ENCODE measurements around the gene GADD45G.

The GADD45G gene

DNA sequence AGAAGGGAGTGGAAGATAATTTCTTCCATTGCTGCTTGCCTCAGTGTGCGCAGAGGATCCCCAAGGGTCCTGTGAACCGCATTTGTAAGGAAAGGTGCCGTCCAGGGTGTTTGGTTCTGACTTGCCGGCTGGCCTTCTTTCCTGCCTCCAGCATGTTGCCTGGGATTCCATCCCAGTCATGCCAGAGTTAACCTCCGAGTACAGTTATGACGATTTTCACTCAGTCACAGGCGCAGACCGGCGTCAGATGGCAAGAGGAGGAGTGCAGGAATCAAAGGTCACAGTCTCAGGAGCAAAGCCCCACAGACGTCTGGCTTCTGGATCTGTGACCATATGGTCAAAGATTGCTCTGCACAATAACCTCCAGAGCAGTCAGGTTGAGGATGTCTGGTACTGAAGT is 5.9 kb upstream of the GADD45G start:
- intact Hi-C loops (cut with DNase I; ENCODE audit: low total_unique reads): no loop called here
- Histone ChIP-seq H3K4me3 (no peak overlapping the region), H3K4me1 (peaks cover 0 to 9% (median 8%) of the 10 kb centered on the region in 4 donors), H3K36me3 (no peaks in the 10 kb centered on the region), H3K27ac (no peak overlapping the region), H3K27me3 (no peaks in the 10 kb centered on the region), H3K9me3 (no peaks in the 10 kb centered on the region)
- no peak for DNase-seq
- TF ChIP-seq, protein P1, sequence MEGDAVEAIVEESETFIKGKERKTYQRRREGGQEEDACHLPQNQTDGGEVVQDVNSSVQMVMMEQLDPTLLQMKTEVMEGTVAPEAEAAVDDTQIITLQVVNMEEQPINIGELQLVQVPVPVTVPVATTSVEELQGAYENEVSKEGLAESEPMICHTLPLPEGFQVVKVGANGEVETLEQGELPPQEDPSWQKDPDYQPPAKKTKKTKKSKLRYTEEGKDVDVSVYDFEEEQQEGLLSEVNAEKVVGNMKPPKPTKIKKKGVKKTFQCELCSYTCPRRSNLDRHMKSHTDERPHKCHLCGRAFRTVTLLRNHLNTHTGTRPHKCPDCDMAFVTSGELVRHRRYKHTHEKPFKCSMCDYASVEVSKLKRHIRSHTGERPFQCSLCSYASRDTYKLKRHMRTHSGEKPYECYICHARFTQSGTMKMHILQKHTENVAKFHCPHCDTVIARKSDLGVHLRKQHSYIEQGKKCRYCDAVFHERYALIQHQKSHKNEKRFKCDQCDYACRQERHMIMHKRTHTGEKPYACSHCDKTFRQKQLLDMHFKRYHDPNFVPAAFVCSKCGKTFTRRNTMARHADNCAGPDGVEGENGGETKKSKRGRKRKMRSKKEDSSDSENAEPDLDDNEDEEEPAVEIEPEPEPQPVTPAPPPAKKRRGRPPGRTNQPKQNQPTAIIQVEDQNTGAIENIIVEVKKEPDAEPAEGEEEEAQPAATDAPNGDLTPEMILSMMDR (IDR thresholded peaks at IDR 0.05): no peak

- no peak for DNase-seq
- Histone ChIP-seq H3K9me3 (no peaks in the 10 kb centered on the region), H3K36me3 (no peaks in the 10 kb centered on the region), H3K27me3 (no peaks in the 10 kb centered on the region), H3K4me3 (no peak overlapping the region), H3K27ac (no peak overlapping the region), H3K4me1 (peaks cover 0 to 17% (median 12%) of the 10 kb centered on the region in 4 donors)
- intact Hi-C loops (cut with DNase I; ENCODE audit: low total_unique reads): loop anchor here (5.0 to 10.0 kb wide), 2 partner anchors 401 to 1824 kb away; partner anchors contain the start of gene NFIL3
- TF ChIP-seq, protein P1 (IDR thresholded peaks at IDR 0.05): no peak
These were observed 4.0 kb upstream of the GADD45G start for GRCh38 chr9:89600831-89601230.

DNA sequence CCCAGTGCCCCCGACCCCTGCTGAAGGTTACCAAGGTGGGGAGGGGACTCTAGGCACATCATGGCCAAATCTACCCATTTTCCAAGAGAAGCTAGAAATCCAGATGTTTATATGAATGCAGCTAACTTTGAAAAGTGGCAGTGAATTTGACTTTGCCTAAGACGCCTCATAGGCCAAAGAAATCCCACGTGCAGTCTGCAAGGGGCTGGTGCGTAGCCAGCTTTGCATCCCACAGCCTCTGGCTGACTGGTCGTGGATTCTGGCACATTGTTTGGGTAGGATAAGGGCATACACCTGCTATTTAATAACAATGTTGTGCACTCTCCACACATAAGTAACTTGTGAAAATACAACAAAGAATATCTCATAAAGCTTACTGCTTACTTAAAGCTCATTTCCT is 3.5 kb upstream of the GADD45G start:
- H3K36me3 ChIP-seq: no peaks in the 10 kb centered on the region
- intact Hi-C loops (cut with DNase I; ENCODE audit: low total_unique reads): loop anchor here (5.0 to 10.0 kb wide), 2 partner anchors 401 to 1823 kb away; partner anchors contain the start of gene NFIL3
- TF ChIP-seq, protein P1 (IDR thresholded peaks at IDR 0.05): no peak
- no peak for DNase-seq
- H3K4me1 ChIP-seq: peaks cover 0 to 17% (median 12%) of the 10 kb centered on the region in 4 donors
- H3K27ac ChIP-seq: no peak overlapping the region
- H3K4me3 ChIP-seq: no peak overlapping the region
- no peaks in the 10 kb centered on the region for H3K27me3 ChIP-seq
- H3K9me3 ChIP-seq: no peaks in the 10 kb centered on the region

GRCh38 chr9:89601856-89602562 is 2.8 kb upstream of the GADD45G start:
- Histone ChIP-seq H3K9me3 (no peaks in the 10 kb centered on the region), H3K36me3 (no peaks in the 10 kb centered on the region), H3K4me3 (no peak overlapping the region), H3K27ac (no peak overlapping the region), H3K4me1 (peaks cover 0 to 22% (median 16%) of the 10 kb centered on the region in 4 donors), H3K27me3 (no peaks in the 10 kb centered on the region)
- TF ChIP-seq, protein P1 (IDR thresholded peaks at IDR 0.05): no peak
- intact Hi-C loops (cut with DNase I; ENCODE audit: low total_unique reads): loop anchor here (2.0 to 10.0 kb wide), 3 partner anchors 400 to 1823 kb away; partner anchors contain the start of gene NFIL3
- no peak for DNase-seq

DNA sequence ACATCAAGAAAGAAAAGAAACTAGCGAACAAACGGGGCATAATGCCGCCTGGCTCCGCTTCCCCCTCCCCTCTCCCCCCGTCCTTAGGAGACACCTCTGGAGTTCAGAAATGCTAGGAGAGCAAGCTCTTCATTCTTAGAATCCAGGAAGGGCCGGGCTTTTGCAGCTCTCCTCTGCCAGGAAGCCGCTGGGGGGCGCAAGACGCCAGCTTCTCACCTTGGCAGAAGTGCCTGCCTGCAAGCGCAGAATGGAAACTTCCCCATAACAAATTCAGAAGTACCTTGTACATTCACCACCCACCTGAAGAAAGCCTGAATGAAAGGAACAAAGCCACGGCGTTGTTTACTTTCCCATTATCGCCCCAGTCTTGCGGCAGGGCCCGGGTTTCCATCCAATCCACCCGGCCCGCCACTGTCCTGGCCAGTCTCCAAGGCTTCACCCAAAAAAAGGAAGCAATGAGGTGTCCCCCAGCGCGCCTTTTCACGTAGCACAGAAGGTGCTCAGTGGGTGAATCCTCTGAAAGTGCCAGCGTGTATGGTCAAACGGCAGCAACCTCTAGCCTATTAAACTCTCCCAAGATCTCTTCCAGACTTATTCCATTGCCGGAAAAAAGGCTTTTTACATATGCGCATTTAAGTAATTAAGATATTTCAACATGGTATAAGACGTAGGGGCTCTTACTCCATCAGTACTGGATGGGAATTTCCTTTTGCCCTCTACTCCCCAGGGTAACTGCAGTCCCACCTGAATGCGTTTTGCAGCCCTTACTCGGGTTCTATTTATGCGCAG is 1.6 kb upstream of the GADD45G start:
- intact Hi-C loops (cut with DNase I; ENCODE audit: low total_unique reads): loop anchor here (2.0 to 10.0 kb wide), 3 partner anchors 399 to 1822 kb away; partner anchors contain the start of gene NFIL3
- no peaks in the 10 kb centered on the region for H3K9me3 ChIP-seq
- peak overlapping the region; percentile 80 to 88 for H3K4me3 ChIP-seq
- peak; percentile 85 to 92 for DNase-seq
- TF ChIP-seq, protein P1 (IDR thresholded peaks at IDR 0.05): peak; percentile 84 to 88
- H3K27me3 ChIP-seq: no peaks in the 10 kb centered on the region
- H3K36me3 ChIP-seq: no peaks in the 10 kb centered on the region
- peak overlapping the region; percentile 95 to 96 for H3K27ac ChIP-seq
- H3K4me1 ChIP-seq: peaks cover 0 to 32% (median 26%) of the 10 kb centered on the region in 4 donors

Data from tibial artery (tissue), 4 donors.